ELR (cell line): ENCODE measurements around the gene FLVCR1.
A peak's percentile ranks its signal among the peaks of the same experiment; 100 is the strongest.
"Not testable (repeated sequence)": the region's sequence is repeated elsewhere in the genome, so short reads cannot be mapped to it uniquely, and the experiment has no call there.

ENCODE experiments used
- DNase-seq: peaks from one replicate; pipeline ENCODE4 v3.0.0-alpha.2; 2015; ENCODE audit warnings: low read depth

Gene FLVCR1

GRCh38 chr1:212857992-212858460, at the start of gene FLVCR1:
FLVCR1 (plus strand) TSS chr1:212858275; CDS start chr1:212858453, 178 bp downstream.
- DNase-seq, result peak; percentile 97

GRCh38 chr1:212814537-212815334, 43.3 kb upstream of the FLVCR1 start:
- DNase-seq, result peak; percentile 17

- no peak for DNase-seq
These were observed 41.4 kb upstream of the FLVCR1 start for GRCh38 chr1:212816567-212817278.

GRCh38 chr1:212819726-212820125, 38.3 kb upstream of the FLVCR1 start:
- no peak for DNase-seq

GRCh38 chr1:212820969-212821368, 37.1 kb upstream of the FLVCR1 start:
- no peak for DNase-seq

- no peak for DNase-seq
These were observed 35.1 kb upstream of the FLVCR1 start for GRCh38 chr1:212822956-212823355.

GRCh38 chr1:212824201-212824600, 33.9 kb upstream of the FLVCR1 start:
- DNase-seq, result no peak

- DNase-seq, result no peak
These were observed 32.1 kb upstream of the FLVCR1 start for GRCh38 chr1:212825798-212826452.

- no peak for DNase-seq
These were observed 30.8 kb upstream of the FLVCR1 start for GRCh38 chr1:212827171-212827776.

GRCh38 chr1:212827831-212828278, 30.2 kb upstream of the FLVCR1 start:
- no peak for DNase-seq

- DNase-seq, result no peak
These were observed 29.7 kb upstream of the FLVCR1 start for GRCh38 chr1:212828395-212828794.

GRCh38 chr1:212833211-212834207, 24.6 kb upstream of the FLVCR1 start:
- not testable (repeated sequence) for DNase-seq

- no peak for DNase-seq
These were observed 19.9 kb upstream of the FLVCR1 start for GRCh38 chr1:212838145-212838544.

GRCh38 chr1:212844521-212844920, 13.6 kb upstream of the FLVCR1 start:
- DNase-seq, result not testable (repeated sequence)

- DNase-seq, result no peak
These were observed 10.5 kb upstream of the FLVCR1 start, which contains the start of gene SPATA45 for GRCh38 chr1:212847549-212847948. SPATA45 (minus strand) TSS chr1:212847649; CDS start chr1:212836149, 11,500 bp downstream.

GRCh38 chr1:212852105-212852688, 5.9 kb upstream of the FLVCR1 start:
- no peak for DNase-seq

- DNase-seq, result no peak
These were observed 4.4 kb upstream of the FLVCR1 start for GRCh38 chr1:212853658-212854057.

- DNase-seq, result no peak
These were observed 1.3 kb upstream of the FLVCR1 start for GRCh38 chr1:212856755-212857154.

GRCh38 chr1:212858461-212859265, 588 bp downstream of the FLVCR1 start:
- DNase-seq, result peak; percentile 50
